ENCODE results near the gene RBBP8NL. TPM values are rescaled to one million over a fixed set of nuclear protein-coding genes. Genes with fewer than 3 reads are reported as not detected.
A peak's percentile ranks its signal among the peaks of the same experiment; 100 is the strongest.

RBBP8NL gene
- total and polyA plus RNA-seq, 2 of the 8 experiments (the other 6 are each of a cell fraction or from before 2014, with no cell fraction given), result 0.43 to 0.48 TPM

GRCh38 chr20:62388839-62389600, 38.3 kb downstream of the RBBP8NL start:
- Histone ChIP-seq H3K4ac (replicated peaks; ENCODE audit: insufficient read length, low read depth, low read length) (no peak overlapping the region), H3K4me3 (ENCODE audit: extremely low read depth in 1 of 4, insufficient read depth in 2 of 4, low read depth in 3 of 4, low read length in 4 of 4) (no peak overlapping the region; a peak in 1 of 8 replicates), H3K4me2 (ENCODE audit: insufficient read depth in 1 of 2, low read depth in 2 of 2, low read length in 2 of 2) (no peak overlapping the region; a peak in 1 of 4 replicates), H2AFZ (ENCODE audit: low read length) (no peak overlapping the region), H2BK120ac (replicated peaks; ENCODE audit: low read depth, low read length) (no peak overlapping the region), H3K79me1 (ENCODE audit: low read depth, low read length) (peaks cover 10% of the 10 kb centered on the region), H2AK5ac (ENCODE audit: low read depth, low read length) (no peak overlapping the region), H4K91ac (replicated peaks; ENCODE audit: insufficient read length, low read length) (no peak overlapping the region), H3K27ac (ENCODE audit: low read depth, low read length) (no peak overlapping the region), H3K23ac (ENCODE audit: insufficient read length) (no peak overlapping the region), H2BK20ac (ENCODE audit: low read length) (no peak overlapping the region), H3K56ac (replicated peaks; ENCODE audit: insufficient read length, low read depth, low read length) (no peak overlapping the region), H4K8ac (ENCODE audit: extremely low read depth, insufficient read depth, low read length) (no peak overlapping the region), H3K36me3 (ENCODE audit: control insufficient read depth in 2 of 4, insufficient read depth in 4 of 4, low read length in 3 of 4) (peaks cover 18 to 24% (median 21%) of the 10 kb centered on the region in 4 experiments), H2BK12ac (ENCODE audit: low read depth, low read length) (no peak overlapping the region), H3K79me2 (ENCODE audit: control insufficient read depth in 1 of 2, insufficient read depth in 2 of 2, low read length in 2 of 2) (peaks cover 4 to 39% of the 10 kb centered on the region in 2 experiments; a peak in 3 of 4 replicates), H4K5ac (ENCODE audit: insufficient read length, low read depth, low read length) (no peak overlapping the region), H3K9ac (replicated peaks in 1 of 4; ENCODE audit: extremely low read depth in 1 of 4, low read depth in 3 of 4, low read length in 3 of 4) (no peak overlapping the region), H3K27me3 (replicated peaks in 1 of 4; ENCODE audit: control insufficient read depth in 3 of 4, extremely low read depth in 1 of 4, insufficient read depth in 3 of 4, low read length in 3 of 4) (no peaks in the 10 kb centered on the region), H2BK5ac (ENCODE audit: low read depth, low read length) (no peak overlapping the region), H3K14ac (ENCODE audit: insufficient read length) (no peak overlapping the region), H2BK15ac (ENCODE audit: low read length) (no peak overlapping the region), H3K4me1 (replicated peaks in 1 of 4; ENCODE audit: control insufficient read depth in 3 of 4, insufficient read depth in 4 of 4, low read length in 3 of 4) (peaks cover 0 to 8% (median 2%) of the 10 kb centered on the region in 4 experiments; a peak in 5 of 7 replicates), H3K23me2 (ENCODE audit: low read depth, low read length) (peaks cover 11% of the 10 kb centered on the region; the same call in 1 of the 2 replicates), H3K9me3 (ENCODE audit: insufficient read depth in 2 of 2, low read depth in 1 of 2, low read length in 1 of 2) (no peaks in the 10 kb centered on the region), H3K18ac (ENCODE audit: extremely low read depth, low read length) (no peak overlapping the region), H4K20me1 (replicated peaks in 1 of 2; ENCODE audit: control insufficient read depth in 1 of 2, insufficient read depth in 2 of 2, low read length in 2 of 2) (peaks cover 8 to 19% of the 10 kb centered on the region in 2 experiments)
- no peak for FAIRE-seq
- DNase-seq (ENCODE audit: low read depth in 1 of 2, low spot score in 2 of 2), result no peak
- ChIA-PET POLR2A (ENCODE audit: partially characterized antibody) (interaction anchor here (0.6 to 9.0 kb wide), 22 partner anchors 7 to 121 kb away, joined by 3 to 176 read pairs (median 6); partner anchors contain the start of genes ADRM1 and LAMA5), CTCF (ENCODE audit: partially characterized antibody) (interaction anchor here (0.8 to 9.6 kb wide), 5 partner anchors 14 to 1036 kb away, joined by 3 to 103 read pairs (median 3); no protein-coding TSS in a partner anchor)
- peak; percentile 25 to 63 for TF ChIP-seq POLR2A (IDR thresholded peaks at IDR 0.05; ENCODE audit: control extremely low read depth in 1 of 2, low read depth in 2 of 2, low read length in 2 of 2)
- peak; percentile 78 for TF ChIP-seq POLR2AphosphoS5 (IDR thresholded peaks at IDR 0.05; ENCODE audit: low read depth, low read length)
- TF ChIP-seq GABPA (IDR thresholded peaks at IDR 0.05; ENCODE audit: borderline replicate concordance, insufficient read depth, low read length), result no peak
- WGBS, 2 experiments (ENCODE audit: extremely low coverage in 1 of 2, insufficient coverage in 1 of 2, insufficient read length in 1 of 2, insufficient replicate concordance in 2 of 2, low coverage in 1 of 2, low lambda C conversion rate in 2 of 2, missing lambda C conversion rate in 1 of 2), result 96% methylated on average over 11 of the region's 11 CpGs; no CpG with 5 or more reads in 1 of the 2 experiments

Data from H1 (cell line).